Activated T-cell treated with anti-CD3 and anti-CD28 coated beads for 4 hours (primary cell): ENCODE results near the gene RIT2.

Source experiments
- DNase-seq: peaks from one replicate; pipeline ENCODE4 v3.0.0-alpha.2; 2020

RIT2 gene

DNA sequence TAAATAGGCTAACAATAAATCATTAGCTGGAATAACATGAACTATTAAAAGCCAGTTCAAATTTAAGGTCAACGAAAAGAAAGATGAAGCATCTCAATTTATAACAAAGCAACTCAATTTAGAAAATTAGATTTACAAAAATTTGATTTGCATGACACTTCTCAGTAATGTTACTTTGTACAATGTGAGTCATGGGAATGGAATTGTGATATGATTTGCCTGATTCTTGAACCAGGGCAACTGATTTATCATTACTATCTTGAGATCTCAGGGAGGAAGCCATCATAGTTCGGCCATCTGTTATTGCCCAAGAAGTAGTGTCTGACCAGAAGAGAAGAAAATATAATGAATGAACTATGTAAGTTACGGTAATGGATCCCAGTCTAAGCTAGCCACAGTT, 193.1 kb downstream of the RIT2 start:
- no peak for DNase-seq

DNA sequence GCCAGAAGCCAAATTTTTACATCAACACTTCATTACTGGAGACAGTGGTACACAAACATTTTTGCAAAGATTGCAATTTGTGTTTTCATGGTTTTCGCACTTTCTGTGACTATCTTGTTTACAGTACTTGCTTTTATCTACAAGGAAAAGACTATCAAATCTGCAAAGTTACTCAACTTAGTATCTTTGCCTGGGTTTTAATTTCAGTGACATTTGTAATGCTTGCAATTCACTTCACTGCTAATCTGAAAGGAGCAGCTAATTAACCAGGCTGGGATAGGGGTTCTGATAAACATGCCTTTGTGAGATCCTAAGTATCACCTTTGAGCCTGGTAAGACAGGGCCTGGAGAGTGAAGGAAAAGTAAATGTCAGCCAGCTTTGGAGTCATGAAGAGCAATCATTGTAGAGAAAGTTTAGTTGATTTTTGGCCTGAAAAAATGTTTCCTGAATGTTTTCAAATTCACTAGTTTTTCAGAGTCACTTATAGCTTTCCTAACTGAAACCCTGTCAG, 194.2 kb downstream of the RIT2 start:
- no peak for DNase-seq

DNA sequence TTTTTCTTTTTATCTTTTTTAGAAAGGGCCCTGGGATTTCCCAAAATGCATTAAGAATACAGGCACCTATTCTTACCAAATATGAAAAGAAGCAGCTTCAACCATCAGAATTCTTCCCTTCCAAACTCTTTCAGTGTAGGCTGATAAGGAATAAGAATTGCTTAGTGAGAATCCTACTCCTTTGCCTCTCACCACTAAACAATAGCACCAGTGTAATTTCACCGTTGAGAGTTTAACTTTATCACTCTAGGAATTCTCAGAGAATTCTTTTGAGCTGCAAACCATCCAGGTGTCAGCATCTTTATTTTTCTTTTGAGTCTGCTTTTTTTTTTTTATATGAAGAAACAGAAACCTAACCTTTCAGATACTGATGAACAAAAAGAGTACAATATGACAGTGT, 194.9 kb downstream of the RIT2 start:
- no peak for DNase-seq

DNA sequence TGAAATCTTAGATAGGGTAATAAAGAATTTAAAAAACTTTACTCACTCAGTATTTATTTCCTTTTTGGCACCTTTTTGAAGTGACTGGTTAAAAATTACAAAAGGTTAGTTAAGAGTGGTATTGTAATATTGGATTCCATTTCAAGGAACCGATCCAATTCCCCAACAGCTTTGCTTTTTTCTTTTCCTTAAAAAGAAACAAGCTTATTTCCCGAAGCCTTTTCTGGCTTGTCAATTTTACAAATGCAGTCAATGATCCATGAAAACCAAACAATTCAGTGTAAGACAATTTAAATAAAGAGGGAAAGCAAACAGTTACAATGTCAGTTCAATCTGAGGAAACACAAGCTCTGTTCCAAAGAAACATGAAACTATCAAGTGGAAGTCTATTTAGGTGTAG, 200.2 kb downstream of the RIT2 start:
- DNase-seq = no peak

DNA sequence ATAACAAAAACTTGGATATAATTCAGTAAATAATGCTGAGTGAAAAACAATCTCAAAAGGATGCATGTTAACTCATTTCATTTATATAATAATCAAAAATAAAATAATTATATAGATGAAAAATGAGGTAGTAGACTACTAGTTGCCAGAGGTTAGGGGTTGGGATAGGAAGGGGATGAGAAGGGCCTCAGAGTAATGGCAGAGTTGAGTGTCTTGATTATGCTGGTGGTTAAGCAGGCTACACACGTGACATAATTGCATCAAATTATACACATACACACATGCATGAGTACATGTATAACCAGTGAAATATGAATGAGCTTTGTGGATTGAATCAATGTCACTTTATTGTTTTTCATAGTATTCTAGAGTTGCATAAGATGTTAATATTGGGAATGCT, 201.0 kb downstream of the RIT2 start:
- no peak for DNase-seq

DNA sequence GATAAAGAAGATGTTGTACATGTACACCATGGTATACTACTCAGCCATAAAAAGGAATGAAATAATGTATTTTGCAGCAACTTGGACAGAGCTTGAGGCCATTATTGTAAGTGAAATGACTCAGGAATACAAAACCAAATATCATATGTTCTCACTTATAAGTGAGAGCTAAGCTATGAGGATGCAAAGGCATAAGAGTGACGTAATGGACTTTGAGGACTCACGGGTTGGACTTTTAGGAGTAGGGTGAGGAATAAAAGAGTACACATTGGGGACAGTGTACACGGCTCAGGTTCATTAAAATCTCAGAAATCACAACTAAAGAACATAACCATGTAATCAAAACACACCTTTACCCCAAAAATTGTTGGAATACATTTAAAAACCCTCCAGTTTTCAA, 206.4 kb downstream of the RIT2 start:
- DNase-seq = no peak

DNA sequence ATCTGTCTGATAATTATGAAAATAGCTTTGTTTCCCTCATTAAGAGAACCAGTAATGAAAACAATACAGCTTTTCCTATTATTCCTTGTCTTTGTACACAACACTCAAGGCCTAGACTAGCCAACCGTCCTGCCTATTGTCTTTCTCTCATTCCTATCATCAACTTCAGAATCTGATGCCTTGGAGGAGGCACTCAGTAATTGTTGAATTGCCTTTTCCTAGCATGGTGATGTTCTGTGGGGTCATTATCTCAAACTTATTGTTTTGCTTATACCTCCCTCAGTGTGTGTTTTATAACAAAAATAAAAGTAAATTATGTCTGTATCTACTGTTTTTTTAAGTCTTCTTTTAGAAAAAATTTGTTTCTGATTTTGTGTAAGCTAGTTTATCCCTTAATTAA, 208.7 kb downstream of the RIT2 start:
- no peak for DNase-seq

DNA sequence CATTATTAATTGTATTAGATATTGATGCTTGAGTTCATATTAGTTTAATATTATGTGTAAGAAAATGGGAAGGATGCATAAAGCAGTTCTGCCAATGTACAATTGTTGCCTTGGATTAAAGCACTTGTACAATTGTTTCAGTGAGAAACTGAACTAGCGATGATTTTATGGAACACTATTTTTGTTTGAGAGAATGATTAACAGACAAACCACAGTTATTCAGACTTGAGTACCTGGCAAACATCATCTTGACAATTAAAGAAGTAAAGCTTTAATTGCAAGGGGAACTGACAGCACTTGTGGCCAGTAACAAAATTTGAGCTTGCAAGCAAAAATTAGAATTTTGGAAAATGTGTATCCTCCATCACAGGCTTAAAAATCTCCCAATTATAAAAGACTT, 214.3 kb downstream of the RIT2 start:
- DNase-seq = no peak

DNA sequence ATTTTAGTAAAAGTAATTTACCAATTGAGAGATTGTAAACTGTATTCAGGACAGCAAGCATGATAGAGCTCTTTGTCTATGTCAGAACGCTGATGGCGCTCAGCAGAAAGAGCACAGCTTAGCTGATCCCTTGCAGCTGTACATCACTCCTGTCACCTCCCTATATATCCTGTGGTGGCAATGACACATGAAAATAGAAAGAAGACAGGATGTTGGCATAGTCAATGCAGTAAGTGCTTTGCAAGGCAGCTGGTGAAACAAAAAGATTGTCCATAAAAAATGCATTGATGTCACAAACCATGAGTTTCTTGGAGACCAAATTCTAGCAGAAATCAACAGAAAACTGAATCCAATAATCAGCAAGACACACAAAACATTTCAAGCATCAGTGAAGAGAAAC, 221.5 kb downstream of the RIT2 start:
- no peak for DNase-seq

DNA sequence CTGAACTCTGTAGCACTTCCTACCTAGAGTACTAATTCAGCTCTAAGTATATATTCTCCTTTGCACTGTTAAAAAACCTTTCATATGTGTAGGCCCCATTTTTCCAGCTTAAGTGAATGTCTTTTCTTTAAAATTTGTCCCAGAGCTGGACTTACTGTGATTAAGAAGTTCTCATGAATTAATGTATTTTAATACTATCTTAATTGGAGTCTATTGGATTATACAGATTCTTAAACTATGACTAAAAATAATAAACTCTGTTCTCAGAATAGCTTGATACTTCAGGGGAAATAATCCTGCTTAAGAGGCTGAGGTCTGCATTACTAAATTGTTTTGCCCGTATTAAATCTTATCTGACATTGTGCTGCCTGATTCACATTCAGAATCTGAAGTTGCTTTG, 223.3 kb downstream of the RIT2 start:
- DNase-seq = no peak

DNA sequence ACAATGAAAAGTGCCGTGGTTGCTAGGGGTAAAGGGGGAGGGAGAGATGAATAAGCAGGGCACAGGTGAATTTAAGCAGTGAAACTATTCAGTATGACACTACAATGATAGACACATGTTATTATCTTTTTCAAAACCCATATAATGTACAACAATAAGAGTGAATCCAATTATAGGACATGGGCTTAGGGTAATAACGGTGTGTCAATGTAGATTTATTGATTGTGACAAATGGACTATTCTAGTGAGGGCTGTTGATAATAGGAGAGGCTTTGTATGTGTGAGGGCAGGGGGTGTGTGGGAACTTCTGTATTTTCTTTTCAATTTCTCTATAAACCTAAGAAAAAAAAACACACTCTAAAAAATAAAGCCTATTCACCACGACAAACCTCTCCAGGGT, 223.8 kb downstream of the RIT2 start:
- no peak for DNase-seq

DNA sequence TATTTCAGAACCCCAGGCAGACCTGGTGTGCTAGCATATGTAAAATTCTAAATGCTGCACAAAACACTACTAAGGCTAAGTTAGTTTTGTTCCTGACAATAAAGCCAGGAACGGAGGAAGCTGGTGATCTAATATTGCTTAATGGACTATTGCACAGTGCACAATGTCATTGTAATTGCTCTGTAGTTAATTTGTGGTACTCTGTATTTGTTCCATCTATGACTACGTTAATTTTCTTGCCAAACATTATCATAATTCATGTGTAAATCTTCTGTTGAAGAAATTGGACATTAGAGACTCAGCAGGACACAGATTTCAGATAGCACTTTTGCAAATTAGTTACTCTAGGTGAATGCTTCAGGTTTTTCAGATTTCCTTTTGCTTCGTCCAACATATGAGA, 232.3 kb downstream of the RIT2 start:
- no peak for DNase-seq

DNA sequence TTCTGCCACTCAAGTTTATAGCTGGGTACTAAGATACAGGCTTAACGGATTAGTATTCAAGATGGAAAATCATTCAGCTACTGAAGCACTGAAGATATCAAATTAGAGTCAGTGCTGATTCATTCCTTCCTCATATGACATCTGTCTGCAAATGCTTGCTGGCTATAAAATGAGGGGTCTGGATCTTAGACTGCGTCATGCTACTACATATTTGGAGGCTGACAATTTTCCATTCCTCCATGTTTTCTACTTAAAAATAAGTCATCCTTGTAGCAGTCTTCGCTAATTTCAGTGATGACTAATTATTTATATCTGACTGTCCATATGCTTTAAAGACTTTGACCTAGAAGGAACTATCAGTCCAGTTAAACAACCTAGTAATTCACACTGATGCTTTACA, 233.4 kb downstream of the RIT2 start:
- DNase-seq = no peak

DNA sequence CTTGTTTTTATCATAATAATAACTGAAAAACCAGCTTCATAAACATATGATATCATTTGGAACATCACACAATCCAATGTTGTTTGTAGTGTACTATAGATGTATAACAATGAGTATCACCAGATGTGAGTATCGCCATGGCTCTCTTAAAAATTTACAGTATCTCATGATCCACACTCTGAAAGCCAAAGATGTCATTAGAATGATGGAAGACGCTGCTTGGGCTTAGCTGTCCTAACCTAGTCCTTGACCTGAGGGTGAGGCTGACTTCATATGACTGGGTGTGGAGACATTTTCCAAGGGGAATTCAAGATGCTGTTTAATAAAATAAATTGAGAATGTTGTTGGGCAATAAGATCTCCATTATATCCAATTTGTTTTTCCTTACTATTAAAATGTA, 242.6 kb downstream of the RIT2 start:
- no peak for DNase-seq

DNA sequence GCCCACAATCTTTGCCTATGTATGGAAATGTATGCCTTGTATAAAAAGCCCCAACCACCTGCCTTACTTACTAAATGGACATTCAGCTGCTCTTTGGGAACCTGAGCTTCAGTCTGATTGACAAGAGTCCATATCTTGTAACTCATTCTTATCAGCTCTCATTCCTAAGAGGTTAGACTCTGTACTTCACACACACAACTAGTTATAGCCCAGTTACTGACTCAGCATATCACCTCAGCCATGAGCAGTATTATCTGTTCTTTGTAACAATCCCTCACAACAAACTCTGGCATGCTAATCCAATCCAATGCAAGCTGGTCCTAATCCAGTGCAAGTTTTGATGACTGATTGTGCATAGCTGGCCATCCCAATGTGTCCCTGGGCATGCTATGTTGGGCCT, 250.6 kb downstream of the RIT2 start:
- no peak for DNase-seq

DNA sequence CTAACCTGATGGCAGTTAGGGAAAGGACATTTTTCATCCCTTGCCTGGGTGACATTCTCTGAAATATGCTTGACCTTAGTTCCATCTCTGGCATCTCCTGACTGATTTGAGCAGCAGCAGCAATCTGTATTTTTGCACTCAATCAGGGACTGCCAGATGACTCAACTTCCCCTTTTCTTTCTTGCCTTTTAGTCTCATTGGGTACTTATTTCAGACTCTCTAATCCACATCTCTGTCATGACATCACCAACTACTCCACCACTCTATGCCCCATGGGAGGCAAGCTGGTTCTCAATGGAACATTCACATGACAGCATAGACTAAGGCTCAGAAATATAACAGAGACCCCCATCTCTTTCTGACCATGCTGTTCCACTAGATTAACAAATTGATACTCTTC, 254.2 kb downstream of the RIT2 start:
- DNase-seq = no peak

DNA sequence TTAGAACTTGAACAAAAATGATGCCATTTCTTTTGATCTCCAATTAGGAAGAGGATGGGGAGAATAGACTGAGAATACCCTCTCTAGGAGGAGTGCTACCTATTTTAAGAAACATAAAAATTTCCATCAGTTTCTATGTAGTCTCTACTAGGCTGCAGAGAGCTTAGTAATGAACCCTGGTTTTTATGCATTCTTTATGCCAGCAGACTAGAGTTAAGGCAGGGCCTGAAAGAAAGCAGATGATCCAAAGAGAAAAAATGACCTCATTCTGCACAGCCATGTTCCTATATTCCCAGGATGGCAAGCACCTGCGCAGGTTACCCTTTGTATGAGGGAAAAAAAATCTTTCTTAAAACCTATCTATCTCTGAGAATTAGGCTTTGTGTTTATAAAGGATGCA, 254.9 kb downstream of the RIT2 start:
- no peak for DNase-seq

DNA sequence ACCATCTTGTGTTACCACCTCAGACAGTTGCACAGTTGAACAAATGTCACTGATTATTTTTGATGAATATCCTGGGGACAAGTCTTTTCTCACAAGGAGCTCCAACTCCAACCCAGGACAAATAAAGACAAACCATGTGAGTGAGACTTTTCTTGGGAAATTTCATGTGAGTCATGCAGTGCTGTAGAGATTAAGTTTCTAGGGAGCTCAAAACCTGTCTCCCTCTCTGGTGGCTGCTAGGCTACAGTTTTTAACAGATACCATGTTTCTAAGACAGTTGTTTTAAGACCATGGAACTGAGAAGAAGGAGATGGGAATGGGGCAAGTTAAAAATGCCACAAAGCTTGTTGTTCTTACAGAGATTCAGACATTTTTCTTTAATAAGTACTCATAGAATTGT, 255.5 kb downstream of the RIT2 start:
- DNase-seq = no peak

DNA sequence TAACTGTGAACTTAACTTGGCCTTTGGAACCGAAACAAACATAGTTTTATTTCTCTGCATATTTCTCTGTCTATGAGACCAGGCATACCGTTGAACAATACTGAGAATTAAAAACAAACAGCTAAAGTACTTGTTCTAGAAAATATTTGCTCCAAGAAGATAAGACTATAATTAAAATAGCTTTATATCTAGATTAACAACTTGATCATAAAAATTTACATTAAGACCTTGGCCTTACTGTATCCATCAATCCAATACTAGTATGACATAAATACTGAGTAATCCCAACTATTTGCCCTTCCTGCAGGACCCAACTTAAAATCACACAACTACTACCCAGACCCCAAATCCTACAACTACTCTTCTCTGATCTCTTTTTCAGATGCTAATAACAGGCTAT, 260.9 kb downstream of the RIT2 start:
- no peak for DNase-seq

DNA sequence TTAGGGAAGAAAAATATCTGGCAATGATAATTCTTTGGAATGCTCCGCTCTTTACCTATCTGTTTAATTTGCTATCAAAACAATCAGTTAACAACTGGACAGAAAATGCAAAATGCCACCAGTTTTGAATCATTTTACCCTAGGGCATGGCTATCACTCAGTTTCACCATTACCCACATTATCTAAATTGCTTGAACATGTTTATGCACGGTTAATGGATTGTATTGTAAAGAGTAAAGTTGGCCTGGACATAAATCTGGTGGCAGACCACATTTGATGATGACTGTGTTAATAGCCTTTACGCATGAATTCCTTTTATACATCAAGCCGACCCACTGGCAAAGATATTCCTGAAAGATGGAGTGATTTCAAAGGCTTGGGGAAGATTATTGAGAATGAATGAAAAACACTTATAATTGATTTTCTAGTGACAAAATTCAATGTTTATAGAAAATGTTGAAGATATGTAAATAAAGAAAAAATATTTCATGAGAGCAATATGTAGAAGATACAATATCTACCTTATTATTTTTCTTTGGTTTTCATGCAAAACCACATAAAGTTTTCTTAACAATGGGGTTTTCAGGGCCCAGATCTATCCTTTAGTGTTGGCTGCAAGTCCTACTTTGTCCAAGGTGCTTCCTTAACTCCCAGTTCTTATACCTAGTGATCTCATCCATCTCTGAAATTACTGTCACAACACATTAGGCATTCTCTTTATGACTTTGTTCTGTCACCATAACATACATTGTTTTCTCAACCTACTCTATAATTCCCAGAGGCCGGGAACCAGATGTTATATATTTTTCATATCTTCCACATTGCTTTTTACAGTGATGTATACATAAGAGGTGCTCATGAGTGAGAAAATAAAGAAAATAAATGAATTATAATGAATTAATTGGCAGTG, 265.1 kb downstream of the RIT2 start:
- no peak for DNase-seq

DNA sequence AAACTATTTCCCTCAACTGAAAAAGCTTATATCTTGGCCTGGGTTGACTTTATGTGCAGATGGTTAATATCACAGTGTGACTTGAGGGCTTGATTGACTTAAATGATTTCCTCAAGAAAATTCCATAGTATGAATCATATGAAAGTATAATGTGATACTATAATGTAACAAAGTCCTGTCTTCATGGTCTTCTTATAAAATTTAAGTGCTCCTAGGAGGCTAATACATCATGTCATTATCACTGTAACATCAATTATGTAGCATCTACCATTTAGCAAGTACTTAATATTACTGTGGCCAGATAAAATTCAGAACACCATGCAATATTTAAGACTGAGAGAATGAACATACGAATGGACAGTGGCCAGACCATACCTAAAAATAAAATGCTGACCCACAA, 276.1 kb downstream of the RIT2 start:
- DNase-seq = no peak

DNA sequence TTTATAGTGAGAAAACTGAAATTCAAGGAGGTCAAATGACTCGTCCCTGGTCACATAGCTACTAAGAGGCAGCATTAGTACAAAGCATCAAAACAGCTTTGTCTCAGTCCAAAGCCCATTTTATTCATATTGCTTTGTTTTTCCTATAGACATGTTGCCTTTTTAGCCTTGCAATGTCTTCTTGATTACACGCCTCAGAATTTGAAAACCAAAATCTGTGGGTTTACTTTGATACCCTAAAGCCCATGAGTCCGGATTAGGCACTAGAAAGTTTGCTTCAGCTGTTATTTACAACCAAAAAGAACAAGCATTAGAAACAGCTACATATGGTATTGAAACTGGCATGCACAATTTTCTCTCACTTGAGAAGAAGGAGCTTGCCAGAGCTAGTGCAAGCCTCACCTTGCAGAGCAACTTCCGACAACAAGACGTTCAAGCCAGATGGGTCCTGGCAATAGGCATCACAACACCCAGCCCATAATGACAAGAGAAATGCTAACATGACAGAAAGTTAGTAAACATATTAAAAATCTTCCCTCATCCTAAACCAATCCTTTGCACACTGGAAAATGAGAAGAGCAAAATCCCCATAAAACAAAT, 276.8 kb downstream of the RIT2 start:
- DNase-seq = no peak

DNA sequence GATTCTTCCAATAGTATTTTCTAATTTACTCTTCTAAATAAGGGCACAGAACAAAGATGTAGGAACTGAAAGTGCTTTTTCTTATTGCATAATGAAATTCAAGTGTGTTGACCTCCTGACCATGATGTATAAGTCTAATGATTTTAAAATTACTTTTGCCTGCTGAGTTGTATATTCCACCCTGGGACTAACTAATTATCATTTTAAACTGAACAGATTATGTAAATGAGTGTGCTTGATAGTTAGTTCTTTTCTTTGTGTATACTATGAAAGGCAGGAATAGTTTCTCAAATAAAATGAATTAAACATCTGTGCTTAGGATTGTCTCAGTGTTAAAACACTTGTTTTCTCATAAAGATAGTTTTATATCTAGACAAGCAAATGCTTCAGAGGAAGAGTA, 284.5 kb downstream of the RIT2 start:
- DNase-seq = no peak

DNA sequence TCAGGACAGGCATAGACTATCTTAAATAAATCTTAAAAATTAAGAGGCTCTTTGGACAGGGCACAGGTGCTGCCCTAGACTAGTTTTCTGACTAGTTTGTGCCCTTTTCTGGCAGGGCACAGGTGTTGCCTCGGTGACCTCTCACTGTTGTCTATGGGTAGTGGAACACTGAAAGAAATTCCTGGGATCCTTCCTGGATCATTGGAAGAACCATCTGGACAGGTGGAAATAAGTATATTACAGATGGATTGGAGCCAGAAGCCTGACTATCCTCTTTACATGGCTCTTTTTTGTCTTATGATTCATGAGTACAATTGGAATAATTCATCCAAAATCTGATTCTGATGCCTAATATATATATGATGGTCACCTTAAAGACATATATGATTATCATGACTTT, 286.6 kb downstream of the RIT2 start:
- no peak for DNase-seq

DNA sequence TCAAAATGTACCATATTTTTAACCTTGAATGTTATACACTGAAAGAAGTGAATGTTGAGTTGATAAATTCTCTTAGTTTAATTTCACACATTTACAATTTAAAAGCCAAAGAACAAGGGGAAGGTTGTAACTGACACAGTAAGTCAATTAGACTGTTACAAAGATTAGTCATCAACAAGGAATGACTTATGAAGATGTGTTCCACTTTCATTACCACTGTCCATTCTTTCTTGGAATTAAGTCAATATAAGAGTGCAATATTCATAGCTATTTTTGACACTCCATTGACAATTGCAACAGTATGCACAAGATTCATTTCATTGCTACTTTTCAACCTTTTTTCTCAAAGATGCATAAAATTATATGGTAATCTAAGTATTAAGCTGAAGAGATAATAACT, 291.3 kb downstream of the RIT2 start:
- DNase-seq = no peak
